Measurements from ENCODE around the gene CBARP. TPM values are rescaled to one million over a fixed set of nuclear protein-coding genes. Genes with fewer than 3 reads are reported as not detected.
A peak's percentile ranks its signal among the peaks of the same experiment; 100 is the strongest.

Gene CBARP
- total and polyA plus RNA-seq, 9 of the 15 experiments (the other 6 are each of a cell fraction or from before 2014, with no cell fraction given), result 0.03 to 8.9 (median 1.2) TPM; not detected in 1

DNA sequence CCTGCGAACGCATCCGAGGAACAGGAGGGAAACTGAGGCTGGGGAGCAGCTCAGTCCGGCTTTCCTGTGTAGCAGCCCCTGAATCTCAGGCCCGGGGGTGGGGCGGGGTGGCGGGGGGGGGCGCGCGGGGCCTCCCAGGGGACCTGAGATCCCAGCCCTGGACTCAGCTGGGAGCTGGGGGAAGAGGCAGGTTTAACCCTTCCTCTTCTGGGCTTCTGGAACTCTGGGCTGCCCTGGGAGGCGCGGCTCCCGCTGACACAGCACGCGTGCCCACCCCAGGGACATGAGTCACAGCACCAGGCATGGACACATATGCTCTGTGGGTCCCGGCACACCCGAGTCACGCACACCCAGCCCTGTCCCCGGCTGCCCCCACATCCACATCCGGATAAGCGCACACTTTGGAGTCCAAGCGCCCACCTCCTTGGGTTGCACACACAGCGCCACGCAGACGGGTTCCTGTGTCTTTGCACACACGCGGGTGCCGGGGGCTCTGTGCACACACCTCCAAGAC lies 27.9 kb upstream of the CBARP start (continued):
- peak in 1 of 3 experiments; percentile 2 for TF ChIP-seq YY1 (IDR thresholded peaks at IDR 0.05; ENCODE audit: borderline replicate concordance in 1 of 3, control insufficient read depth in 1 of 3, extremely low read depth in 1 of 3, insufficient read depth in 3 of 3, insufficient read length in 1 of 3, insufficient replicate concordance in 2 of 3, low read depth in 1 of 3, low read length in 2 of 3)
- TF ChIP-seq, protein P1, sequence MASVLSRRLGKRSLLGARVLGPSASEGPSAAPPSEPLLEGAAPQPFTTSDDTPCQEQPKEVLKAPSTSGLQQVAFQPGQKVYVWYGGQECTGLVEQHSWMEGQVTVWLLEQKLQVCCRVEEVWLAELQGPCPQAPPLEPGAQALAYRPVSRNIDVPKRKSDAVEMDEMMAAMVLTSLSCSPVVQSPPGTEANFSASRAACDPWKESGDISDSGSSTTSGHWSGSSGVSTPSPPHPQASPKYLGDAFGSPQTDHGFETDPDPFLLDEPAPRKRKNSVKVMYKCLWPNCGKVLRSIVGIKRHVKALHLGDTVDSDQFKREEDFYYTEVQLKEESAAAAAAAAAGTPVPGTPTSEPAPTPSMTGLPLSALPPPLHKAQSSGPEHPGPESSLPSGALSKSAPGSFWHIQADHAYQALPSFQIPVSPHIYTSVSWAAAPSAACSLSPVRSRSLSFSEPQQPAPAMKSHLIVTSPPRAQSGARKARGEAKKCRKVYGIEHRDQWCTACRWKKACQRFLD (CRISPR knock-in tag; IDR thresholded peaks at IDR 0.05), result peak; percentile 48; the same call in 1 of the 2 replicates
- no peak for TF ChIP-seq KAT7 (CRISPR knock-in tag; IDR thresholded peaks at IDR 0.05; ENCODE audit: borderline replicate concordance)
- TF ChIP-seq SMAD3 (CRISPR knock-in tag; conservative IDR thresholded peaks at IDR 0.05), result no peak
- TF ChIP-seq PTTG1 (tag; IDR thresholded peaks at IDR 0.05; ENCODE audit: low read depth), result no peak
- no peak for TF ChIP-seq MECOM (CRISPR knock-in tag; IDR thresholded peaks at IDR 0.05)
- TF ChIP-seq, protein P2, sequence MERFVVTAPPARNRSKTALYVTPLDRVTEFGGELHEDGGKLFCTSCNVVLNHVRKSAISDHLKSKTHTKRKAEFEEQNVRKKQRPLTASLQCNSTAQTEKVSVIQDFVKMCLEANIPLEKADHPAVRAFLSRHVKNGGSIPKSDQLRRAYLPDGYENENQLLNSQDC (CRISPR knock-in tag; IDR thresholded peaks at IDR 0.05), result no peak
- TF ChIP-seq FOXP1 (CRISPR knock-in tag; IDR thresholded peaks at IDR 0.05), result peak; percentile 34
- TF ChIP-seq ZBED1 (IDR thresholded peaks at IDR 0.05), result no peak
- TF ChIP-seq, protein P3, sequence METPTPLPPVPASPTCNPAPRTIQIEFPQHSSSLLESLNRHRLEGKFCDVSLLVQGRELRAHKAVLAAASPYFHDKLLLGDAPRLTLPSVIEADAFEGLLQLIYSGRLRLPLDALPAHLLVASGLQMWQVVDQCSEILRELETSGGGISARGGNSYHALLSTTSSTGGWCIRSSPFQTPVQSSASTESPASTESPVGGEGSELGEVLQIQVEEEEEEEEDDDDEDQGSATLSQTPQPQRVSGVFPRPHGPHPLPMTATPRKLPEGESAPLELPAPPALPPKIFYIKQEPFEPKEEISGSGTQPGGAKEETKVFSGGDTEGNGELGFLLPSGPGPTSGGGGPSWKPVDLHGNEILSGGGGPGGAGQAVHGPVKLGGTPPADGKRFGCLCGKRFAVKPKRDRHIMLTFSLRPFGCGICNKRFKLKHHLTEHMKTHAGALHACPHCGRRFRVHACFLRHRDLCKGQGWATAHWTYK (CRISPR knock-in tag; IDR thresholded peaks at IDR 0.05), result no peak
- TF ChIP-seq ZNF140 (CRISPR knock-in tag; IDR thresholded peaks at IDR 0.05), result no peak
- TF ChIP-seq KHSRP (IDR thresholded peaks at IDR 0.05), result no peak
- TF ChIP-seq NRF1 (conservative IDR thresholded peaks at IDR 0.05 in 1 of 2, IDR thresholded peaks at IDR 0.05 in 1 of 2), result no peak
- no peak for TF ChIP-seq ZNF696 (CRISPR knock-in tag; conservative IDR thresholded peaks at IDR 0.05)
- no peak for TF ChIP-seq HSF4 (CRISPR knock-in tag; IDR thresholded peaks at IDR 0.05; ENCODE audit: borderline replicate concordance)
- TF ChIP-seq FOXM1 (IDR thresholded peaks at IDR 0.05; ENCODE audit: low read depth), result no peak
- TF ChIP-seq FOXM1 (CRISPR knock-in tag; IDR thresholded peaks at IDR 0.05; ENCODE audit: low read depth), result no peak
- no peak for TF ChIP-seq TRIM28 (IDR thresholded peaks at IDR 0.05)
- TF ChIP-seq, protein P4, sequence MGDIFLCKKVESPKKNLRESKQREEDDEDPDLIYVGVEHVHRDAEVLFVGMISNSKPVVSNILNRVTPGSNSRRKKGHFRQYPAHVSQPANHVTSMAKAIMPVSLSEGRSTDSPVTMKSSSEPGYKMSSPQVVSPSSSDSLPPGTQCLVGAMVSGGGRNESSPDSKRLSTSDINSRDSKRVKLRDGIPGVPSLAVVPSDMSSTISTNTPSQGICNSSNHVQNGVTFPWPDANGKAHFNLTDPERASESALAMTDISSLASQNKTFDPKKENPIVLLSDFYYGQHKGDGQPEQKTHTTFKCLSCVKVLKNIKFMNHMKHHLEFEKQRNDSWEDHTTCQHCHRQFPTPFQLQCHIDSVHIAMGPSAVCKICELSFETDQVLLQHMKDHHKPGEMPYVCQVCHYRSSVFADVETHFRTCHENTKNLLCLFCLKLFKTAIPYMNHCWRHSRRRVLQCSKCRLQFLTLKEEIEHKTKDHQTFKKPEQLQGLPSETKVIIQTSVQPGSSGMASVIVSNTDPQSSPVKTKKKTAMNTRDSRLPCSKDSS (IDR thresholded peaks at IDR 0.05; ENCODE audit: low read depth, partially characterized antibody), result no peak
- no peak for TF ChIP-seq BRF1 (IDR thresholded peaks at IDR 0.05; ENCODE audit: borderline replicate concordance, extremely low read depth, insufficient read length)
- no peak for TF ChIP-seq COPS2 (conservative IDR thresholded peaks at IDR 0.05)
- TF ChIP-seq IRF2 (CRISPR knock-in tag; IDR thresholded peaks at IDR 0.05), result no peak
- TF ChIP-seq, protein P5, sequence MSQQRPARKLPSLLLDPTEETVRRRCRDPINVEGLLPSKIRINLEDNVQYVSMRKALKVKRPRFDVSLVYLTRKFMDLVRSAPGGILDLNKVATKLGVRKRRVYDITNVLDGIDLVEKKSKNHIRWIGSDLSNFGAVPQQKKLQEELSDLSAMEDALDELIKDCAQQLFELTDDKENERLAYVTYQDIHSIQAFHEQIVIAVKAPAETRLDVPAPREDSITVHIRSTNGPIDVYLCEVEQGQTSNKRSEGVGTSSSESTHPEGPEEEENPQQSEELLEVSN (IDR thresholded peaks at IDR 0.05; ENCODE audit: borderline replicate concordance in 1 of 2, extremely low read depth in 1 of 2, insufficient read depth in 1 of 2, insufficient read length in 1 of 2, low read depth in 1 of 2, low read length in 1 of 2, poor library complexity in 1 of 2, severe bottlenecking in 1 of 2), result peak in 1 of 2 experiments; percentile 13
- TF ChIP-seq PTBP1 (IDR thresholded peaks at IDR 0.05; ENCODE audit: low read depth, low read length), result no peak

All from K562 (cell line).